NOMO-1 treated with DMSO at 0.1 percent for 48 hours (cell line): ENCODE data around the gene PLCG2.
"Not testable (repeated sequence)": the region's sequence is repeated elsewhere in the genome, so short reads cannot be mapped to it uniquely, and the experiment has no call there.

ENCODE experiments used
- DNase-seq: peaks from one replicate; lab custom pipeline; 2025; ENCODE audit not compliant: unreplicated experiment; lab: John Stamatoyannopoulos, UW

The PLCG2 gene

GRCh38 chr16:81933361-81933760 lies 154.3 kb downstream of the PLCG2 start:
- DNase-seq, result no peak

GRCh38 chr16:81934711-81935110 lies 155.6 kb downstream of the PLCG2 start:
- not testable (repeated sequence) for DNase-seq

DNA sequence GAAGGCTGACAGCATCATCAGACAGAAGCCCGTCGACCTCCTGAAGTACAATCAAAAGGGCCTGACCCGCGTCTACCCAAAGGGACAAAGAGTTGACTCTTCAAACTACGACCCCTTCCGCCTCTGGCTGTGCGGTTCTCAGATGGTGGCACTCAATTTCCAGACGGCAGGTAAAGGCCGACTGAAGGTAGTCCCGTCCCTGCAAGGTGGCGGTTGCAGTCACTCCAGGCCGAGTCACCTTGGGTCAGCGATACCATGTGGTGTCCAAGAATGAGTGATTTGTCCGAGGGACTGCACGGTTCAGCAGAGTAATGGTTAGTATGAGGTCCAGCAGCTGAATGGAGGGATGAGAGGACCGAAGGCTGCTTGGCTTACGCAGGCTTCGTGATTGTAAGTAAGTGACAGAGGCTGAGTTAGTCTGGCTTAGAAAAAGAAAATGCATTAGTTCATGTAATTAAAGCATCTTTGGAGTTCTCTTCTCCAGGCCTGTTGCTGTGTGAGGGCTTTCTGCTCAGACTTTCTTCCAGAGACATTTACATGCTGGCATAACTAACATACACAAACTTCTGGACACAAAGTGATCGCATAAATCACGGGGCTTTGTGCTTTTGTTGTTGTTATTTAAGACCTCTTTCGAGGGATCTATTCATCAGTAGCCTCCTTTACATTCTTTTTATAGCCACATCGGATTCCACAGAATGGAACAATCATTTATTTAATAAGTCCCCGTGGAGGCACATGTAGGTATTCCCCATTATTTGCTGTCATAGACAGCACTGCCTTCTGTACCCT lies 157.3 kb downstream of the PLCG2 start:
- no peak for DNase-seq

- DNase-seq, result no peak
Observed at GRCh38 chr16:81937305-81938038, 158.4 kb downstream of the PLCG2 start.

GRCh38 chr16:81938326-81939163 lies 159.5 kb downstream of the PLCG2 start:
- DNase-seq, result no peak

DNA sequence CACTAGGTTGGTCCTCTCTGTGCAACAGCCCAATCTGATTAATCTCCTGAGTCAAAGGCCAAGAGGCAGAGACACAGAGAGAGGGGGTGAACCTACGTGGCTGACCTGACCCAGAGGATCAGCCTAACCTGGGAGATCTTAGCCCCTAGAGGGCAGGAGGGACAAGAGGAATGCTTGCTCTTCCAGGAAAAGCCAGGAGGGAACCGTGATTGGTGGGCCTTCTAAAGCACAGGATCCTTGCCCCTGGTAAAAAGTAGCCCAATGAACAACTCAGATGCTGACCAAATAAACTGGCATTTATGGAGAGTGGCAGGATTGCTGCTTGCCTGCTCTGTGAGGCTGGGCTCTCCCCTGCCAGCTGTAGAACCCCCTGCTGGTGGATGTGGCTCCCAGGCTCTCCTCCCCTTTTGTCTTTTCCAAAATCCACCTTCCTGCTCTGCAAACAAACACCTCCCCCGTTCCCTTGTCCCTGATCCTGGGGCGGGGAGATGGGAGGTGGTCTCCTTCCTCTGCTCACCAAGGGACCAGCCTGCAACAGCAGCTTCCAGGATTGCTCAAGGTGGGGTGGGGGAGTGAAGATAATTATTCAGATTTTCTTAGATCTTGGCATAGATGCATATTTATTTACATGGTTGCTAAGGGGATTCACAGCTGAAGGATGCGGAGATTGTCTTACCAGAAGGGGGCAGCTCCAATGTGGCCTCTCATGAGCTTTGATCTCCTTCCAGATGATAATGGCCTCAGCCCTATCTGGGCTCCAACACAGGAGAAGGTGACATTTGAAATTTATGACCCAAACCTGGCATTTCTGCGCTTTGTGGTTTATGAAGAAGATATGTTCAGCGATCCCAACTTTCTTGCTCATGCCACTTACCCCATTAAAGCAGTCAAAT lies 160.3 kb downstream of the PLCG2 start:
- no peak for DNase-seq

- peak; percentile 54 for DNase-seq
Observed at GRCh38 chr16:81940781-81941560, 161.9 kb downstream of the PLCG2 start.

DNA sequence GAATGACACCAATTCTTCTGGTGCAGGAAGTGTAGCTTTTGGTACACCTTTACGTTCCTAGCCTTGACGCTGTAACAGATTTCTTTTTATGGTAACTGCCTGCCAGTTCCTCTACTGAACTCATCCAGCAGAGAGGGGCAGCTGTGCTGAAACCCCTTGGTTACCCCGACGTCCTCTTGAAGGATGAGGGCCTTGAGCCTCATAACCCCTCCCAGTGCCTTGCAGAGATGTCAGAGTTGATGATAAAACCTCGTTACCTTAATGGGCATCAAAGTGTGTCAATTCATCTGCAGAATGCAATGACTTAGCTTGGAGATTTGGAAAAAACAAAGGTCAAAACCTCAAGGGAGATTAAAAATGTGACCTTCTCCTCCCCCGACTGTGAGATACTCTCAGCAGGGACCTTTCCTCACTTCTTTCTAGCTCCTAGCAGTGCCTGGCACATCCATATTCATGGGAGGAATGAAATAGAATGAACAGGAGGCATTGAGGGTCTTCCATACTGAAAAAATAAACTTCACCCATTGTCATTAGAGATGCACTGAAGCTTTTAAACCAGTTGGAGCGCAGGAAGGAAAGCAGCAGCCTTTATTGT lies 163.0 kb downstream of the PLCG2 start:
- DNase-seq, result no peak

GRCh38 chr16:81945665-81946064 lies 166.6 kb downstream of the PLCG2 start:
- DNase-seq, result no peak

GRCh38 chr16:81946206-81946605 lies 167.1 kb downstream of the PLCG2 start:
- no peak for DNase-seq

DNA sequence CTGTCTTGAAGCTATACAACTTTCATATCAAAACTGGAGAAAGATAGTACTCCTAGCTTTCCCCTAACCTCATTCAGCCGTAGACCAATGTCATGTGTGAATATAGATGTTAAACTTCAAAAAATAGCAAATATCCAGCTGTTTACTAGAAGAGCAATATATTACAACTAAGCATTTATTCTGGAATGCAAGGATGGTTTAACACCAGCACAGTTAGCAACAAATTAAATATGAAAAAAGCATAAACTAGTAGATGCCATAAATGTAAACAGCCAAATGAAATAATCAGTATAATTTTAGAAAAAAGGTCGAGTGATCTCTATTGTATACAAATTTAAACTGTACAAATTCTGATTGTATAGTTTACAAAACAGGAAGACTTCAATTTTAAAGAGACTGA lies 172.5 kb downstream of the PLCG2 start:
- no peak for DNase-seq

DNA sequence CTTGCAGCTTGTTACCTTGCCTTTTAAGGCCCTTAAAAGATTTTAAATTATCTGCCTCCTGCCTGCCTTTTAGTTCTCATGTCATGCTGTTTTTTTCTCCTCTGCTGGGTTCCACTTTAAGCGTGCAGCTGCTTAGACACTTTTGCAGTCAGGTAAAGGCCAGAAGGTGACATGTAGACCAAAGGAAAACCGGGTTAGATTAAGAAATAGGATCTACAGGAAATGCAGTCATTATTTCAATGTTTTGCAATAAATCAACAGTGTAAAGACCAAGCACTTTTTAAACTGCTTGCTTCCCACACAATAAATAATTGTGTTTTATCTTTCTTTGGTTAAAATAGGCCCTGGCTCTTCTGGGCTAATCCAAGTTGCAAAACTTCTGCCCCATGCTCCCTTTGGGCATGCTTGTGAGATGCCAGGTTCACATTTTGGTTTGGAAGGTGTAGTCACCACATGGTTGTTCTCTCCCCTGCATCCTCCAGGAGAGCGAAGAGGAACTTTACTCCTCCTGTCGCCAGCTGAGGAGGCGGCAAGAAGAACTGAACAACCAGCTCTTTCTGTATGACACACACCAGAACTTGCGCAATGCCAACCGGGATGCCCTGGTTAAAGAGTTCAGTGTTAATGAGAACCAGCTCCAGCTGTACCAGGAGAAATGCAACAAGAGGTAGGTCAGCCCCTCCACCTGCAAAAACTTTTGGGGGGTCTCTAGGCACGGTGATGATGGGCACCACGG lies 177.3 kb downstream of the PLCG2 start:
- peak; percentile 78 for DNase-seq

DNA sequence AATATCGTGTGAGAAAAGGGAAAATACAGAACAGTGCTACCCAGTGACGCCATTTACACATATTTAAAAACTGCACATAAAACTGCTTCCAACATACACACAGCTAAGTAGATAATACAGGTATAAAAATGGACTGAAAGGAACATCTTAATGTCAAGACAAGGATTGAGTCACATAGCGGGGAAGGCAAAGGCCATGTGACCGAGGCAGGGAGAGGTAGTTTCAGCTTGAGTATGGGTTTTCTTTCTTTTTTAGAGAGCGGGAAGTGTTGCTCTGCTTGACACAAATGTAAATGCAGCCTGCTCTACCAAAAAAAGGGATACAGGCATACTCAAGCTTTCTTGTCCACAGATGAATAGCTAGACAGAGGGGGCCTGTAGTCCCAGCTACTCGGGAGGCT lies 185.7 kb downstream of the PLCG2 start:
- DNase-seq, result no peak

- DNase-seq, result peak; percentile 68
Observed at GRCh38 chr16:81967358-81967757, 188.3 kb downstream of the PLCG2 start.

DNA sequence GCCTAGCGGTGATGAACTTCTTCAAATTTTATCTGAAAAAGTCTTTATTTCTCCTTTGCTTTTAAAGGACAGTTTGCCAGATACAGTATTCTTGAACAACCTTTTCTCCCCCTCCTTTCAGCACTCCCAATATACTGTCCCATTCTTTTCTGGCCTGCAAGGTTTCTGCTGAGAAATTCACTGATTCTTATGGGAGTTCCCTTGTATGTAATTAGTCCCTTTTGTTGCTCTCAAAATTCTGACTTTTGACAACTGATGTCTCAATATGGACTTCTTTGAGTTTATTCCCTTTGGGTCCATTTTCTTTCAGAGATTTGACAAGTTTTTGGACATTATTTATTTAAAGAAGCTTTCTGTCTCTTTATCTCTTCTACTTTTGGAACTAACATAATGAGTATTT lies 192.8 kb downstream of the PLCG2 start:
- DNase-seq, result no peak

GRCh38 chr16:81973737-81974136 lies 194.6 kb downstream of the PLCG2 start:
- no peak for DNase-seq

DNA sequence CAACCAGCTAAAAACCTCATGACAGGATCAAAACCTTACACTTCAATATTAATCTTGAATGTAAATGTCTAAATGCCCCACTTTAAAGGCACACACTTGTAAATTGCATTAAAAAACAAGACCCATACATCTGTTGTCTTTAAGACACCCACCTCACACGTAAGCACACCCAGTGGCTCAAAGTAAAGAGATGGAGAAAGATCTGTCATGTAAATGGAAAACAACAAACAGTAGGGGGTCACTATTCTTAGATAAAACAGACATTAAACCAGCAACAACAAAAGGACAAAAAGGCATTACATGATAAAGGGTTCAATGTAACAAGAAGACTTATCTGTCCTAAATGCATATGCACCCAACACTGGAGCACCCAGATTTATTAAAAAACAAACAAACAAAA lies 196.5 kb downstream of the PLCG2 start:
- DNase-seq, result no peak

GRCh38 chr16:81977335-81977942 lies 198.3 kb downstream of the PLCG2 start:
- not testable (repeated sequence) for DNase-seq
